ENCODE measurements around the gene KCNIP4.

KCNIP4 gene

GRCh38 chr4:21976166-21976565, 27.6 kb upstream of the KCNIP4 start:
- no peak for TF ChIP-seq CTCF (IDR thresholded peaks at IDR 0.05)

GRCh38 chr4:21973850-21974249, 25.3 kb upstream of the KCNIP4 start:
- TF ChIP-seq CTCF (IDR thresholded peaks at IDR 0.05), result no peak

- no peak for TF ChIP-seq CTCF (IDR thresholded peaks at IDR 0.05)
These were observed 16.3 kb upstream of the KCNIP4 start for GRCh38 chr4:21964762-21965319.

DNA sequence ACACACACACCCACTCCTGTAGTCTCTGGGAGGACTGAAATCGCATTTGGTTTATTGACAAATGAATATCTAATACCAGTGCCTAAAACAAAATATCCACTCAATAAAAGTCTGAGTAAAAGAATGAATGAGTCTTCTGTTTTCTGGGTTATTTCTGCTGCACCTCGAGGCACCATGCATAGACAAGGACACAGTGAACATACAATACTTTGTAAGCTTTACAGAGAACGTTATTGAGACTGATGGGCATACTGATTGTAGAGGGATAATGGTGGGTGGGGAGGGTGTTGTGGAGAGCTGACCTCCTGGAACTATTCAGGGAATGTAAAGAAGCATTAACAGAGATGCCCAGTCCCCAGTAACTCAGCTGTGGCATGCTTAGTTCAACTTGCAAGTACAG, 14.1 kb upstream of the KCNIP4 start:
- no peak for TF ChIP-seq CTCF (IDR thresholded peaks at IDR 0.05)

DNA sequence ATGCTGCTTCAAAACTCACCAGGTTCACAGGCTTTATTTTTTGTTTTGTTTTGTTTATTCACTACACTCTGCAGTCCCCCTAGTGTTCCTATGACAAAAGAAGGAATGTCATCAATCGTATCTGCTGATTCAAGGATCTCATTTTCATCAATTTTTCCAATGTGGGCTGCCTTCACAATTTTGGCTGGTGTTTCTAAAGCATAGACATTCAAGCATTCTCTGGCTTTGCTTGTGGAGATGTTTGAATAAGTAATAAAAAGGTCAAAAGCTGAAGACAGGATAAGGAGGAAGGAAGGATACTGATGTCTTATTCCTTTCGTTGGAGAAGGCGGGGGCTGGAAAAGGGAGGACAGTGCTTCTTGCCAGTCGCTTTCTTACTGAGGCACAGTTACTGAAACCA, 12.2 kb upstream of the KCNIP4 start:
- TF ChIP-seq CTCF (IDR thresholded peaks at IDR 0.05), result no peak

GRCh38 chr4:21954916-21955315, 6.3 kb upstream of the KCNIP4 start:
- no peak for TF ChIP-seq CTCF (IDR thresholded peaks at IDR 0.05)

- TF ChIP-seq CTCF (IDR thresholded peaks at IDR 0.05), result no peak
These were observed 5.1 kb upstream of the KCNIP4 start for GRCh38 chr4:21953653-21954052.

DNA sequence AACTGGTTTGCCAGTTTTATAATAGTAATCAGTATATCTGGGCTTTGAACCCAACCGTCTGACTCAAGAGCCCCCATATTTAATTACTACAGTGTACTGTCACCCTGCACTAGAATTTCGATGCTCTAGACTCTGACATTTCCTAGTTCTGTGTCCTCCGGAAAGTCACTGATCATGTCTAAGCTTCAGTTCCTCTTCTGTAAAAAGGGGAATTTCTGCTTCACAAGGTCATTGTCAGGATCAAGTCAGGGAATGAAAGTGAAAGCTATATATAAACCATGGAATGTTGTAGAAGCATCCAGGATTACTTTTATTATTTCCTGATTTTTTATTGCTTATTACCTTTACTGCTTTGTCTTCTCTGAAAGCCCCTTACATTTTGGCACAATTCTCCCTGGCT, 4.0 kb upstream of the KCNIP4 start:
- TF ChIP-seq CTCF (IDR thresholded peaks at IDR 0.05), result no peak
